ENCODE data around the gene CPB2.

CPB2 gene

GRCh38 chr13:46079770-46080169 is 25.1 kb downstream of the CPB2 start:
- TF ChIP-seq, protein P1, sequence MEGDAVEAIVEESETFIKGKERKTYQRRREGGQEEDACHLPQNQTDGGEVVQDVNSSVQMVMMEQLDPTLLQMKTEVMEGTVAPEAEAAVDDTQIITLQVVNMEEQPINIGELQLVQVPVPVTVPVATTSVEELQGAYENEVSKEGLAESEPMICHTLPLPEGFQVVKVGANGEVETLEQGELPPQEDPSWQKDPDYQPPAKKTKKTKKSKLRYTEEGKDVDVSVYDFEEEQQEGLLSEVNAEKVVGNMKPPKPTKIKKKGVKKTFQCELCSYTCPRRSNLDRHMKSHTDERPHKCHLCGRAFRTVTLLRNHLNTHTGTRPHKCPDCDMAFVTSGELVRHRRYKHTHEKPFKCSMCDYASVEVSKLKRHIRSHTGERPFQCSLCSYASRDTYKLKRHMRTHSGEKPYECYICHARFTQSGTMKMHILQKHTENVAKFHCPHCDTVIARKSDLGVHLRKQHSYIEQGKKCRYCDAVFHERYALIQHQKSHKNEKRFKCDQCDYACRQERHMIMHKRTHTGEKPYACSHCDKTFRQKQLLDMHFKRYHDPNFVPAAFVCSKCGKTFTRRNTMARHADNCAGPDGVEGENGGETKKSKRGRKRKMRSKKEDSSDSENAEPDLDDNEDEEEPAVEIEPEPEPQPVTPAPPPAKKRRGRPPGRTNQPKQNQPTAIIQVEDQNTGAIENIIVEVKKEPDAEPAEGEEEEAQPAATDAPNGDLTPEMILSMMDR (IDR thresholded peaks at IDR 0.05; ENCODE audit: control insufficient read depth, insufficient read depth, low read depth, low read length, missing control alignments), result no peak
- H3K4me3 ChIP-seq (ENCODE audit: control insufficient read depth, low read depth, low read length), result no peak overlapping the region
- no peak for DNase-seq (ENCODE audit: low read depth)

DNA sequence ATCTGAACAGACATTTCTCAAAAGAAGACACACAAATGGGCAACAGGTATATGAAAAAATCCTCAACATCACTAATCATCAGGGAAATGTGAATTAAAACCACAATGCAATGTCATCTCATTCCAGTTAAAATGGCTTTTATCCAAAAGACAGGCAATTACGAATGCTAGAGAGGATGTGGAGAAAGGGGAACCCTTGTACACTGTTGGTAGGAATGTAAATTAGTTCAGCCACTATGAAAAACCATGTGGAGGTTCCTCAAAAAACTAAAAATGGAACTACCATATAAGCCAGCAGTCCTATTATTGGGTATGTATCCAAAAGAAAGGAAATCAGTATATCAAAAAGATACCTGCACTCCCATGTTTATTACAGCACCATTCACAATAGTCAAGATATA is 27.6 kb downstream of the CPB2 start:
- TF ChIP-seq, protein P1 (IDR thresholded peaks at IDR 0.05; ENCODE audit: control insufficient read depth, insufficient read depth, low read depth, low read length, missing control alignments), result no peak
- no peak overlapping the region for H3K4me3 ChIP-seq (ENCODE audit: control insufficient read depth, low read depth, low read length)
- no peak for DNase-seq (ENCODE audit: low read depth)

DNA sequence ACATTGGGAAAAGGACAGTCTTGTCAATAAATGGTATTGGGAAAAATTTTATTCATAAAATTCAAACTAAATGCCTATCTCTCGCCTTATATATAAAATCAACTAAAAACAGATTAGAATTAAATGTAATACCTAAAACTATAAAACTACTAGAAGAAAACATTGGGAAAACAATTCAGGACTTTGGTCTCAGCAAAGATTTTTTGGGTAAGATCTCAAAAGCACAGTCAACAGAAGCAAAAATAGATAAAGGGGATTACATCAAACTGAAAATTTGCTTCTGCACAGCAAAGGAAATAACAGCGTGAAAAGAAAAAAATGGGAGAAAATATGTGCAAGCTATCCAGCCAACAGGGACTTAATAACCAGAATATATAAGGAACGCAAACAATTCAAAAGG is 28.0 kb downstream of the CPB2 start:
- no peak for DNase-seq (ENCODE audit: low read depth)
- TF ChIP-seq, protein P1 (IDR thresholded peaks at IDR 0.05; ENCODE audit: control insufficient read depth, insufficient read depth, low read depth, low read length, missing control alignments), result no peak
- no peak overlapping the region for H3K4me3 ChIP-seq (ENCODE audit: control insufficient read depth, low read depth, low read length)

DNA sequence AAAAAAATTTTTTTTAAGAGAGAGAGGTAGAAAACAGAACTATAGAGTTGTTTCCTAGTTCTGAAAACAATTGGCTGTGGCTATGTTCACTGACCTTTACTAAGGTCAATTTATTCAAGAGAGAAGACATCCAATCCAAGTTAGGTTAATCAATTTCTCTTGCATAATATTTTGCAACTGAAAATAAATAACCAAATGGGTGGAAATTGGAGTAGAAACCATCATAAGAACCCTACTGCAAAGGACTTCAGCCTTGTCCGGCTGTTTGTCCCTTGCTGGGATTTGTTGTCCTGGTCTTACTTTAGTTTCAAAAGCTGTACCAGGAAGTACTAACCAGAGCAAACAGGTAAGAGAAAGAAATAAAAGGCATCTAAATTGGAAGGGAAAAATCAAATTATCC is 29.0 kb downstream of the CPB2 start:
- H3K4me3 ChIP-seq (ENCODE audit: control insufficient read depth, low read depth, low read length), result no peak overlapping the region
- TF ChIP-seq, protein P1 (IDR thresholded peaks at IDR 0.05; ENCODE audit: control insufficient read depth, insufficient read depth, low read depth, low read length, missing control alignments), result no peak
- DNase-seq (ENCODE audit: low read depth), result no peak

GRCh38 chr13:46071590-46072249 is 33.1 kb downstream of the CPB2 start:
- no peak overlapping the region for H3K4me3 ChIP-seq (ENCODE audit: control insufficient read depth, low read depth, low read length)
- no peak for DNase-seq (ENCODE audit: low read depth)
- TF ChIP-seq, protein P1 (IDR thresholded peaks at IDR 0.05; ENCODE audit: control insufficient read depth, insufficient read depth, low read depth, low read length, missing control alignments), result no peak

DNA sequence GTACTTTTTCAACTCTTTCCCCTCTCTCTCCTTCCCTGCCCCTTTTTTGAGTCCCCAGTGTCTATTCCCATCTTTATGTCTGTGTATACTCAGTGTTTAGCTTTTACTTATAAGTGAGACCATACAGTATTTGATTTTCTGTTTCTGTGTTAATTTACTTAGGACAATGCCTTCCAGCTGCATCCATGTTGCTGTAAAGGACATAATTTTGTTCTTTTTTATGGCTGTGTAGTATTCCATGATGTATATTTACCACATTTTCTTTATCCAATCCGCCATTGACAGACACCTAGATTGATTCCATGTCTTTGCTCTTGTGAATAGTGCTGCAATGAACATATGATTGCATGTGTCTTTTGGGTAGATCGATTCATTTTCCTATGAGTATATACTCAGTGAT is 41.5 kb downstream of the CPB2 start:
- TF ChIP-seq, protein P1 (IDR thresholded peaks at IDR 0.05; ENCODE audit: control insufficient read depth, insufficient read depth, low read depth, low read length, missing control alignments), result no peak
- H3K4me3 ChIP-seq (ENCODE audit: control insufficient read depth, low read depth, low read length), result no peak overlapping the region
- DNase-seq (ENCODE audit: low read depth), result no peak
